GM23338 (cell line): ENCODE data around the gene OSBPL6. TPM values are rescaled to one million over a fixed set of nuclear protein-coding genes. Genes with fewer than 3 reads are reported as not detected.

ENCODE experiments used
- ATAC-seq: fragments of 200-7000 bp; cut with Tn5 transposase; 3 replicates; pipeline ENCODE4 v1.9.1; 2020
- DNase-seq: peaks from one replicate; pipeline ENCODE4 v3.0.0-alpha.2; 2015; ENCODE audit warnings: low spot score
- H2AFZ ChIP-seq: fragments of 200-600 bp; sonication (generic); 2 replicates; pipeline ENCODE4 v1.8.0; 2016; ENCODE audit warnings: antibody characterized with exemption, mild to moderate bottlenecking, moderate library complexity
- H3F3A ChIP-seq: fragments of 200-600 bp; sonication (generic); replicated peaks from 2 replicates; pipeline ENCODE4 v1.8.0; 2017; ENCODE audit warnings: antibody characterized with exemption, mixed run types, low read depth
- H3K27ac ChIP-seq: fragments of 200-600 bp; sonication (generic); 2 replicates; pipeline ENCODE4 v1.6.1; 2016; ENCODE audit warnings: low read depth
- H3K27me3 ChIP-seq: fragments of 200-600 bp; sonication (generic); 2 replicates; pipeline ENCODE4 v1.8.0; 2016; ENCODE audit warnings: mild to moderate bottlenecking, mixed run types, moderate library complexity; ENCODE audit not compliant: insufficient read depth
- H3K36me3 ChIP-seq: fragments of 200-600 bp; sonication (generic); 2 replicates; pipeline ENCODE4 v1.8.0; 2016; ENCODE audit warnings: mild to moderate bottlenecking; ENCODE audit not compliant: insufficient read depth
- H3K4me1 ChIP-seq: fragments of 200-600 bp; sonication (generic); 2 replicates; pipeline ENCODE4 v1.8.0; 2016; ENCODE audit warnings: mild to moderate bottlenecking, moderate library complexity; ENCODE audit not compliant: insufficient read depth
- H3K4me2 ChIP-seq: fragments of 200-600 bp; sonication (generic); 2 replicates; pipeline ENCODE4 v1.7.1; 2017; ENCODE audit warnings: mixed run types
- H3K4me3 ChIP-seq: fragments of 200-600 bp; sonication (generic); 2 replicates; pipeline ENCODE4 v1.6.1; 2016; ENCODE audit warnings: mixed run types
- H3K79me2 ChIP-seq: fragments of 200-600 bp; sonication (generic); replicated peaks from 2 replicates; pipeline ENCODE4 v1.8.0; 2017; ENCODE audit warnings: mild to moderate bottlenecking; ENCODE audit not compliant: insufficient read depth
- H3K9me2 ChIP-seq: fragments of 200-600 bp; sonication (generic); 2 replicates; pipeline ENCODE4 v1.8.0; 2017; ENCODE audit not compliant: insufficient read depth
- H4K20me1 ChIP-seq: fragments of 200-600 bp; sonication (generic); replicated peaks from 2 replicates; pipeline ENCODE4 v1.8.0; 2017; ENCODE audit warnings: mild to moderate bottlenecking; ENCODE audit not compliant: insufficient read depth
- H3K27ac Mint-ChIP-seq: 2 replicates; pipeline ENCODE4 v1.8.0; 2020; ENCODE audit warnings: inconsistent platforms, mild to moderate bottlenecking, moderate library complexity, mixed read lengths
- H3K27me3 Mint-ChIP-seq: 3 replicates; pipeline ENCODE4 v1.8.0; 2022; ENCODE audit warnings: low read depth, mild to moderate bottlenecking, moderate library complexity, mixed read lengths, inconsistent platforms; ENCODE audit not compliant: insufficient read depth, poor library complexity
- H3K36me3 Mint-ChIP-seq: 3 replicates; pipeline ENCODE4 v1.8.0; 2021; ENCODE audit warnings: low read depth, mild to moderate bottlenecking, inconsistent platforms, moderate library complexity, mixed read lengths
- H3K4me1 Mint-ChIP-seq: 3 replicates; pipeline ENCODE4 v1.8.0; 2020; ENCODE audit warnings: mild to moderate bottlenecking, inconsistent platforms, mixed read lengths
- H3K4me3 Mint-ChIP-seq: 3 replicates; pipeline ENCODE4 v1.8.0; 2021; ENCODE audit warnings: moderate library complexity, mild to moderate bottlenecking, inconsistent platforms, mixed read lengths
- H3K9me3 Mint-ChIP-seq: 3 replicates; pipeline ENCODE4 v1.8.0; 2020; ENCODE audit warnings: moderate library complexity, mild to moderate bottlenecking, inconsistent platforms, mixed read lengths
- CREB1 ChIP-seq: fragments of 250-450 bp; sonication (Bioruptor Pico); IDR thresholded peaks from 2 replicates; pipeline ENCODE4 v1.5.0; 2020; ENCODE audit warnings: low read depth, mild to moderate bottlenecking, moderate library complexity
- EZH2 ChIP-seq: fragments of 200-600 bp; sonication (generic); IDR thresholded peaks from one replicate; pipeline ENCODE4 v1.8.0; 2017; ENCODE audit warnings: antibody characterized with exemption, mild to moderate bottlenecking, low read depth; ENCODE audit not compliant: unreplicated experiment
- JUNB ChIP-seq: IDR thresholded peaks from one replicate; pipeline ENCODE4 v1.6.1; 2016; ENCODE audit warnings: antibody characterized with exemption; ENCODE audit not compliant: unreplicated experiment
- NANOG ChIP-seq: IDR thresholded peaks from 2 replicates; pipeline ENCODE4 v1.6.1; 2016; ENCODE audit warnings: antibody characterized with exemption, borderline replicate concordance
- POLR2AphosphoS5 ChIP-seq: IDR thresholded peaks from 2 replicates; pipeline ENCODE4 v1.6.1; 2016; ENCODE audit warnings: antibody characterized with exemption, low read depth
- STAT1 ChIP-seq: IDR thresholded peaks from one replicate; pipeline ENCODE4 v1.6.1; 2016; ENCODE audit warnings: antibody characterized with exemption; ENCODE audit not compliant: unreplicated experiment
- ZNF114 ChIP-seq: fragments of 250-450 bp; sonication (Bioruptor Pico); IDR thresholded peaks from 2 replicates; pipeline ENCODE4 v1.5.0; 2020; ENCODE audit warnings: mild to moderate bottlenecking, moderate library complexity
- ZNF331 ChIP-seq: fragments of 250-450 bp; sonication (Bioruptor Pico); IDR thresholded peaks from 2 replicates; pipeline ENCODE4 v1.5.0; 2020; ENCODE audit warnings: low read depth, mild to moderate bottlenecking, moderate library complexity
- polyA plus RNA-seq: library from polyadenylated mRNA; unstranded; fragments of >200 nt; fragmentation: Nextera tagmentation; extraction: Ambion mirVana; gene quantifications from 2 replicates; pipeline ENCODE4 v1.2.1, GENCODE V29; 2016
- total RNA-seq: library from RNA; depleted of rRNA; stranded (reverse); fragments of >200 nt; shearing (Covaris generic); gene quantifications from 2 replicates; pipeline ENCODE4 v1.2.3, GENCODE V29; 2014
- TF ChIP-seq, protein P1 (sequence below), 2 experiments: fragments of 200-600 bp in 1 of 2; sonication (generic) in 1 of 2; conservative IDR thresholded peaks; 2 replicates each; pipeline versions ENCODE4 v1.5.1 to v1.6.1; 2016 to 2017; ENCODE audit warnings: antibody characterized with exemption in 2 of 2, low read depth in 2 of 2, mild to moderate bottlenecking in 2 of 2, moderate library complexity in 1 of 2
- TF ChIP-seq, protein P2 (sequence below): IDR thresholded peaks from one replicate; pipeline ENCODE4 v1.6.1; 2018; ENCODE audit warnings: antibody characterized with exemption; ENCODE audit not compliant: unreplicated experiment
- TF ChIP-seq, protein P3 (sequence below): IDR thresholded peaks from 2 replicates; pipeline ENCODE4 v1.6.1; 2016; ENCODE audit warnings: antibody characterized with exemption

Gene OSBPL6
- total and polyA plus RNA-seq, 2 experiments from 2014 or later, result 6.0 to 8.5 TPM

DNA sequence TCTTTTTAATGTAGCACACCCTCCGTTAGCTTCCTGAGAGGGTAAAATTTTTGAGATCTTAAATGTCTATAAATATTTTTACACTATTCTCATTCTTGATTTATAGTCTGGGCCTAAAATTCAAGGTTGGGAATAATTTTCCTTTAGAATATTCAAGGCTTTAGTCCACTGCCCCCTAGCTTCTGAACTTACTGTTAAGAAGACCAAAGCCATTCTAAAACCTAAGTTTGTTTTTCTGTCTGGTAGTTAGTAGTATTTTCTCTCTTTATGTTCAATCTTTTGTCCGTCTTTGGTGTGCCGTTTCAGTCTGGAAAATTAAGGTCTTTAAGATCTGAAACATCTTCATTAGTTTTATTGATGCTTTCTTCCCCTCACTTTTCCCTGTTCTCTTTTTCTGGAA lies 14.5 kb downstream of the OSBPL6 start:
- Histone ChIP-seq H3K9me2 (no peaks in the 10 kb centered on the region), H3F3A (no peaks in the 10 kb centered on the region; the same call in 1 of the 2 replicates), H3K27ac (no peak overlapping the region), H3K4me1 (peaks cover 26% of the 10 kb centered on the region), H3K4me2 (no peak overlapping the region), H3K36me3 (no peaks in the 10 kb centered on the region), H3K79me2 (no peaks in the 10 kb centered on the region), H3K27me3 (peaks cover 34% of the 10 kb centered on the region), H3K4me3 (no peak overlapping the region), H2AFZ (no peak overlapping the region), H4K20me1 (peaks cover 17% of the 10 kb centered on the region; the same call in 1 of the 2 replicates)
- no peaks in the 10 kb centered on the region for H3K36me3 Mint-ChIP-seq
- ATAC-seq (no peak), DNase-seq (peak; percentile 22)
- H3K4me1 Mint-ChIP-seq, result peaks cover 43% of the 10 kb centered on the region
- no peaks in the 10 kb centered on the region; the same call in 2 of the 3 replicates for H3K9me3 Mint-ChIP-seq
- TF ChIP-seq JUNB, result no peak
- TF ChIP-seq, protein P1, sequence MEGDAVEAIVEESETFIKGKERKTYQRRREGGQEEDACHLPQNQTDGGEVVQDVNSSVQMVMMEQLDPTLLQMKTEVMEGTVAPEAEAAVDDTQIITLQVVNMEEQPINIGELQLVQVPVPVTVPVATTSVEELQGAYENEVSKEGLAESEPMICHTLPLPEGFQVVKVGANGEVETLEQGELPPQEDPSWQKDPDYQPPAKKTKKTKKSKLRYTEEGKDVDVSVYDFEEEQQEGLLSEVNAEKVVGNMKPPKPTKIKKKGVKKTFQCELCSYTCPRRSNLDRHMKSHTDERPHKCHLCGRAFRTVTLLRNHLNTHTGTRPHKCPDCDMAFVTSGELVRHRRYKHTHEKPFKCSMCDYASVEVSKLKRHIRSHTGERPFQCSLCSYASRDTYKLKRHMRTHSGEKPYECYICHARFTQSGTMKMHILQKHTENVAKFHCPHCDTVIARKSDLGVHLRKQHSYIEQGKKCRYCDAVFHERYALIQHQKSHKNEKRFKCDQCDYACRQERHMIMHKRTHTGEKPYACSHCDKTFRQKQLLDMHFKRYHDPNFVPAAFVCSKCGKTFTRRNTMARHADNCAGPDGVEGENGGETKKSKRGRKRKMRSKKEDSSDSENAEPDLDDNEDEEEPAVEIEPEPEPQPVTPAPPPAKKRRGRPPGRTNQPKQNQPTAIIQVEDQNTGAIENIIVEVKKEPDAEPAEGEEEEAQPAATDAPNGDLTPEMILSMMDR (conservative IDR thresholded peaks at IDR 0.05; ENCODE audit: low read depth in 2 of 2), result peak in 1 of 2 experiments; percentile 71; a peak in 3 of 4 replicates
- no peak overlapping the region for H3K27ac Mint-ChIP-seq
- H3K4me3 Mint-ChIP-seq, result no peak overlapping the region; the same call in 2 of the 3 replicates
- peaks cover 44% of the 10 kb centered on the region for H3K27me3 Mint-ChIP-seq

DNA sequence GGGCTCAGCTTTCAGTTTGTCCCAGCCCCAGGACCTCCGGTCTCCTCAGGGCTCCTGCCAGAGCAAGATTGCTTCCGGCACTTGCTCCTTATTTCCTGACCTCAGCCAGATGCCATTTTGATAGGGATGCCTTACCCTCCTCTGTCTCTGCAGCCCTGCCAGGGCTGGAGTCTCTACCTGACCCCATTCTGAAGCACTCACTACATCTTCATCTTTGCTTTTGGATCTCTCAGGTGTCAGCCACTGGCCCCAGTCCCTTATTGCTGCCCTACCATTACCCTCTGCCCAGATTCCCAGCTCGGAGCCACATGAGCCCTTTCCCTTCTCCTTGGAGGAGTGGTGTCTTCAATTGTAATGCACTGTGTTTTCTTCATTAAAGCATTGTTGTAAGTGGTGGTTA lies 17.1 kb downstream of the OSBPL6 start:
- Mint-ChIP-seq H3K4me3 (peak overlapping the region; percentile 4; the same call in 2 of the 3 replicates), H3K27me3 (peaks cover 63% of the 10 kb centered on the region)
- no peak for TF ChIP-seq STAT1
- no peak for TF ChIP-seq POLR2AphosphoS5
- TF ChIP-seq, protein P2, sequence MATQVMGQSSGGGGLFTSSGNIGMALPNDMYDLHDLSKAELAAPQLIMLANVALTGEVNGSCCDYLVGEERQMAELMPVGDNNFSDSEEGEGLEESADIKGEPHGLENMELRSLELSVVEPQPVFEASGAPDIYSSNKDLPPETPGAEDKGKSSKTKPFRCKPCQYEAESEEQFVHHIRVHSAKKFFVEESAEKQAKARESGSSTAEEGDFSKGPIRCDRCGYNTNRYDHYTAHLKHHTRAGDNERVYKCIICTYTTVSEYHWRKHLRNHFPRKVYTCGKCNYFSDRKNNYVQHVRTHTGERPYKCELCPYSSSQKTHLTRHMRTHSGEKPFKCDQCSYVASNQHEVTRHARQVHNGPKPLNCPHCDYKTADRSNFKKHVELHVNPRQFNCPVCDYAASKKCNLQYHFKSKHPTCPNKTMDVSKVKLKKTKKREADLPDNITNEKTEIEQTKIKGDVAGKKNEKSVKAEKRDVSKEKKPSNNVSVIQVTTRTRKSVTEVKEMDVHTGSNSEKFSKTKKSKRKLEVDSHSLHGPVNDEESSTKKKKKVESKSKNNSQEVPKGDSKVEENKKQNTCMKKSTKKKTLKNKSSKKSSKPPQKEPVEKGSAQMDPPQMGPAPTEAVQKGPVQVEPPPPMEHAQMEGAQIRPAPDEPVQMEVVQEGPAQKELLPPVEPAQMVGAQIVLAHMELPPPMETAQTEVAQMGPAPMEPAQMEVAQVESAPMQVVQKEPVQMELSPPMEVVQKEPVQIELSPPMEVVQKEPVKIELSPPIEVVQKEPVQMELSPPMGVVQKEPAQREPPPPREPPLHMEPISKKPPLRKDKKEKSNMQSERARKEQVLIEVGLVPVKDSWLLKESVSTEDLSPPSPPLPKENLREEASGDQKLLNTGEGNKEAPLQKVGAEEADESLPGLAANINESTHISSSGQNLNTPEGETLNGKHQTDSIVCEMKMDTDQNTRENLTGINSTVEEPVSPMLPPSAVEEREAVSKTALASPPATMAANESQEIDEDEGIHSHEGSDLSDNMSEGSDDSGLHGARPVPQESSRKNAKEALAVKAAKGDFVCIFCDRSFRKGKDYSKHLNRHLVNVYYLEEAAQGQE, result no peak
- TF ChIP-seq NANOG, result no peak
- no peak for TF ChIP-seq JUNB
- no peak for TF ChIP-seq ZNF331
- no peak for TF ChIP-seq EZH2
- TF ChIP-seq ZNF114 (CRISPR knock-in tag), result no peak
- TF ChIP-seq, protein P3, sequence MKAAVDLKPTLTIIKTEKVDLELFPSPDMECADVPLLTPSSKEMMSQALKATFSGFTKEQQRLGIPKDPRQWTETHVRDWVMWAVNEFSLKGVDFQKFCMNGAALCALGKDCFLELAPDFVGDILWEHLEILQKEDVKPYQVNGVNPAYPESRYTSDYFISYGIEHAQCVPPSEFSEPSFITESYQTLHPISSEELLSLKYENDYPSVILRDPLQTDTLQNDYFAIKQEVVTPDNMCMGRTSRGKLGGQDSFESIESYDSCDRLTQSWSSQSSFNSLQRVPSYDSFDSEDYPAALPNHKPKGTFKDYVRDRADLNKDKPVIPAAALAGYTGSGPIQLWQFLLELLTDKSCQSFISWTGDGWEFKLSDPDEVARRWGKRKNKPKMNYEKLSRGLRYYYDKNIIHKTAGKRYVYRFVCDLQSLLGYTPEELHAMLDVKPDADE, result no peak
- TF ChIP-seq, protein P1 (conservative IDR thresholded peaks at IDR 0.05; ENCODE audit: low read depth in 2 of 2), result no peak
- no peak for TF ChIP-seq CREB1 (CRISPR knock-in tag)

More for the DNA sequence above, 17.1 kb downstream of the OSBPL6 start:
- H3K27ac Mint-ChIP-seq, result no peak overlapping the region
- Histone ChIP-seq H3K27ac (no peak overlapping the region), H3K4me1 (peaks cover 26% of the 10 kb centered on the region), H3K4me3 (no peak overlapping the region; the same call in 1 of the 2 replicates), H3K4me2 (peak overlapping the region; percentile 30), H2AFZ (no peak overlapping the region), H4K20me1 (peaks cover 23% of the 10 kb centered on the region), H3K27me3 (peaks cover 53% of the 10 kb centered on the region), H3K9me2 (no peaks in the 10 kb centered on the region), H3K36me3 (no peaks in the 10 kb centered on the region), H3K79me2 (no peaks in the 10 kb centered on the region), H3F3A (no peaks in the 10 kb centered on the region; the same call in 1 of the 2 replicates)
- H3K9me3 Mint-ChIP-seq, result no peaks in the 10 kb centered on the region; the same call in 2 of the 3 replicates
- H3K36me3 Mint-ChIP-seq, result no peaks in the 10 kb centered on the region; the same call in 2 of the 3 replicates
- peak; percentile 70 for ATAC-seq
- peaks cover 45% of the 10 kb centered on the region for H3K4me1 Mint-ChIP-seq
- DNase-seq, result peak; percentile 12
